Testis (tissue), 3 donors: ENCODE measurements around the gene CREG2. TPM values are rescaled to one million over a fixed set of nuclear protein-coding genes. Genes with fewer than 3 reads are reported as not detected.
A peak's percentile ranks its signal among the peaks of the same experiment; 100 is the strongest.
"Not testable (repeated sequence)": the region's sequence is repeated elsewhere in the genome, so short reads cannot be mapped to it uniquely, and the experiment has no call there.

Experiments used
- DNase-seq: peaks from one replicate; pipeline ENCODE4 v3.0.0-alpha.2; 2019
- H3K27ac ChIP-seq, 2 donors: fragments of 200-600 bp; sonication (generic); one replicate each; pipeline ENCODE4 v1.5.1; 2019
- H3K27me3 ChIP-seq: fragments of 200-600 bp; sonication (generic); one replicate; pipeline ENCODE4 v1.5.1; 2019
- H3K36me3 ChIP-seq: fragments of 200-600 bp; sonication (generic); one replicate; pipeline ENCODE4 v1.5.1; 2017; ENCODE audit warnings: low read depth; ENCODE audit errors: missing control alignments
- H3K4me1 ChIP-seq: fragments of 200-600 bp; sonication (generic); one replicate; pipeline ENCODE4 v1.5.1; 2019
- H3K4me3 ChIP-seq, 2 donors: fragments of 200-600 bp; sonication (generic); one replicate each; pipeline ENCODE4 v1.5.1; 2017 to 2019
- H3K9me3 ChIP-seq: fragments of 200-600 bp; sonication (generic); one replicate; pipeline ENCODE4 v1.5.1; 2017
- CTCF ChIP-seq, 3 experiments: fragments of 450-650 bp in 2 of 3; fragments of 200-600 bp in 1 of 3; sonication (generic) in 1 of 3; IDR thresholded peaks; one replicate each; pipeline ENCODE4 v1.5.1; 2016 to 2019; ENCODE audit warnings: antibody characterized with exemption in 3 of 3, mild to moderate bottlenecking in 2 of 3, moderate library complexity in 1 of 3
- POLR2A ChIP-seq: fragments of 450-650 bp; IDR thresholded peaks from one replicate; pipeline ENCODE4 v1.6.1; 2017; ENCODE audit warnings: antibody characterized with exemption, mild to moderate bottlenecking, moderate library complexity
- WGBS, 2 donors: methylation state at CpG; one replicate each; pipeline ENCODE4 v1.1.5; 2018; 5-methylcytosine and 5-hydroxymethylcytosine counted together
- intact Hi-C: fragments of 100-400 bp; cut with DNase I; formaldehyde crosslinking; loops from one replicate; pipeline ENCODE4 v1.15.1; 2023; ENCODE audit warnings: low total_unique reads
- polyA plus RNA-seq: library from polyadenylated mRNA; stranded (reverse); fragments of 350-450 nt; fragmentation: Illumina TruSeq; extraction: RNeasy Lipid Tissue Mini Kit (QIAGEN cat#74804); gene quantifications from one replicate; pipeline ENCODE4 v1.2.3, GENCODE V29; 2014; ENCODE audit warnings: low read depth, low replicate concordance; ENCODE audit not compliant: insufficient read depth
- total RNA-seq, 2 donors: library from RNA; depleted of rRNA; stranded (reverse); fragments of >200 nt; gene quantifications; one replicate each; pipeline ENCODE4 v1.2.3, GENCODE V29; 2016

The CREG2 gene
- total and polyA plus RNA-seq, 3 donors from 2014 or later: 0.19 to 0.47 (median 0.42) TPM

- no peak for TF ChIP-seq CTCF (IDR thresholded peaks at IDR 0.05)
- H3K27me3 ChIP-seq: no peaks in the 10 kb centered on the region
- H3K9me3 ChIP-seq: no peaks in the 10 kb centered on the region
- H3K4me3 ChIP-seq: no peak overlapping the region
- H3K27ac ChIP-seq: no peak overlapping the region
- DNase-seq: no peak
- 89 to 94% methylated on average over 4 of the region's 4 CpGs for WGBS, 2 donors
- intact Hi-C loops: no loop called here
- peaks cover 3% of the 10 kb centered on the region for H3K4me1 ChIP-seq
- no peaks in the 10 kb centered on the region for H3K36me3 ChIP-seq
These were observed 58.3 kb downstream of the CREG2 start for GRCh38 chr2:101329026-101329425.

GRCh38 chr2:101328474-101329007, 58.8 kb downstream of the CREG2 start:
- Histone ChIP-seq H3K4me3 (no peak overlapping the region), H3K27ac (no peak overlapping the region), H3K27me3 (no peaks in the 10 kb centered on the region), H3K36me3 (no peaks in the 10 kb centered on the region), H3K4me1 (peaks cover 3% of the 10 kb centered on the region), H3K9me3 (no peaks in the 10 kb centered on the region)
- intact Hi-C loops: no loop called here
- TF ChIP-seq POLR2A (no peak), CTCF (IDR thresholded peaks at IDR 0.05) (no peak)
- WGBS, 2 donors: 55 to 67% methylated on average over 3 of the region's 3 CpGs
- no peak for DNase-seq

- H3K27ac ChIP-seq: peak overlapping the region in 1 of 2 donors; percentile 4
- no peak for TF ChIP-seq CTCF (IDR thresholded peaks at IDR 0.05)
- TF ChIP-seq POLR2A: no peak
These were observed 59.4 kb downstream of the CREG2 start for GRCh38 chr2:101327863-101328394.

GRCh38 chr2:101325425-101325824, 61.9 kb downstream of the CREG2 start:
- no peak overlapping the region for H3K27ac ChIP-seq
- no peak for DNase-seq
- peaks cover 3% of the 10 kb centered on the region for H3K4me1 ChIP-seq
- intact Hi-C loops: no loop called here
- H3K27me3 ChIP-seq: no peaks in the 10 kb centered on the region
- H3K9me3 ChIP-seq: no peaks in the 10 kb centered on the region
- 81 to 92% methylated on average over 1 of the region's 1 CpG for WGBS, 2 donors
- no peak overlapping the region for H3K4me3 ChIP-seq
- H3K36me3 ChIP-seq: no peaks in the 10 kb centered on the region
- TF ChIP-seq CTCF (IDR thresholded peaks at IDR 0.05) (no peak), POLR2A (no peak)

More at GRCh38 chr2:101327863-101328394, 59.4 kb downstream of the CREG2 start:
- H3K27me3 ChIP-seq: no peaks in the 10 kb centered on the region
- WGBS, 2 donors: 70 to 73% methylated on average over 5 of the region's 5 CpGs
- no peaks in the 10 kb centered on the region for H3K9me3 ChIP-seq
- no peak overlapping the region for H3K4me3 ChIP-seq
- peaks cover 3% of the 10 kb centered on the region for H3K4me1 ChIP-seq
- H3K36me3 ChIP-seq: no peaks in the 10 kb centered on the region
- intact Hi-C loops: no loop called here
- DNase-seq: no peak

- H3K27ac ChIP-seq, intact Hi-C loops, H3K9me3 ChIP-seq, H3K27me3 ChIP-seq, H3K4me1 ChIP-seq, H3K36me3 ChIP-seq, H3K4me3 ChIP-seq, DNase-seq: not testable (repeated sequence)
- 87 to 89% methylated on average over 6 of the region's 6 CpGs for WGBS, 2 donors
These were observed 70.7 kb downstream of the CREG2 start for GRCh38 chr2:101316568-101316967.
